GM21737 (cell line): ENCODE data around the gene ANO4.

Experiments
- ATAC-seq: cut with Tn5 transposase; IDR thresholded peaks from one replicate; pipeline ENCODE4 v1.9.1; 2021; ENCODE audit warnings: mild to moderate bottlenecking, moderate library complexity; ENCODE audit not compliant: unreplicated experiment

ANO4 gene

GRCh38 chr12:100794441-100795173 lies at the start of gene ANO4:
ANO4 (plus strand) TSS chr12:100794776; CDS start chr12:100901786, 107,010 bp downstream.
- ATAC-seq = no peak

- ATAC-seq = no peak
Observed at GRCh38 chr12:100745378-100746071, 49.1 kb upstream of the ANO4 start.

DNA sequence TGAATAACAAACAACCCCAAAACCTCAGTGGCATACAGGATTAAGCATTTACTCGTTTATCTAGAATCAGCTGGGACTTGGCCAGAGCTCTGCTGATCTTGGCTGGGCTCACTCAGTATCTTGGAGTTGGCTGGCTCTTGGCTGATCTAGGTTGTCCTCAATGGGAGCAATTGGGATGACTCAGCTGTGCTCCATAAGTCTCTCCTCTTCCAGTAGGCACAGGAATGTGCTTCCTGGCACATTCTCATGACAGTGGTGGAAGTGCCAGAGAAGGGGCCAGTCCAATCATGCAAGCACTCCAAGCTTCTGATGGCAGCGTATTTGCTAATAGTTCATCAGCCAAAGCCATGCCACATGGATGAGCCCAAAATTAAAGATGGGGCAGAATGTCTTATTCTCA lies 41.7 kb upstream of the ANO4 start:
- ATAC-seq = no peak

DNA sequence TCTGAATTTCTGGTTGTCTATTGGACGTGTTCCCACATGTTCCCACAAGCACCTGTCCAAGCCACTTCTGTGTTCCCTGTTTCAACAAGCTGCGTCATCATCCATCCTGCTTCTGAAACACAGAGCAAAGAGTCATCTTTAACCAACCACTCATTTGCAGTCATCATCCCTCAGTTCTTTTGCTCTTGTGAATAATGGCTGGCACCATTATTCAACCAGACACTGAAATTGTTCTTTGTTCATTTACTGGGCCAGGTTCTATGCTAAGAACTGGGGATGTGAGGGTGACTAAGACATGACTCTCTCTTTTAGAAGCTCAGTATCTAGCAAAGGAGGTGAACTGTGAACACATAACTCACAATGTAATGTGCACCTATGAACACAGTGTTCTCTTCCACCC lies 40.7 kb upstream of the ANO4 start:
- no peak for ATAC-seq

DNA sequence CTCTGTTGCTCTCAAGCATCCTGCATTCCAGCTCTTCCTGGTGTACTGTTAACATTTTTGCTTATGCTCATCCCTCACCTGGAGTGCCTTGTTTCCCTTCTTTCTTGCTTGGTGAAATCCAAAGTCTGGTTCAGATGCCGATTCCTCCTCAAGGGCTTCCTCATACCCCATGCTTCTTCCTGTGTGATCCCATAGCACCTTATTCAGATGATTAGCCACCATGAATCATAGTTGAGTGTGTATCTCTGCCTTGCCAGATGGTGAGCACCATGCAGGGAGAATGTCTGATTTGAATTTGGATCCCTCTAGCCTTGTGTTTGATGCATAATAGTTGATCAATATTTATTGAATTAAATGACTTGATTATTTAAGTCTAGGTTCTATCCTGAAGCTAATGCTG lies 39.4 kb upstream of the ANO4 start:
- ATAC-seq = no peak

GRCh38 chr12:100758083-100758482 lies 36.5 kb upstream of the ANO4 start:
- ATAC-seq = no peak

GRCh38 chr12:100767371-100767770 lies 27.2 kb upstream of the ANO4 start:
- no peak for ATAC-seq

DNA sequence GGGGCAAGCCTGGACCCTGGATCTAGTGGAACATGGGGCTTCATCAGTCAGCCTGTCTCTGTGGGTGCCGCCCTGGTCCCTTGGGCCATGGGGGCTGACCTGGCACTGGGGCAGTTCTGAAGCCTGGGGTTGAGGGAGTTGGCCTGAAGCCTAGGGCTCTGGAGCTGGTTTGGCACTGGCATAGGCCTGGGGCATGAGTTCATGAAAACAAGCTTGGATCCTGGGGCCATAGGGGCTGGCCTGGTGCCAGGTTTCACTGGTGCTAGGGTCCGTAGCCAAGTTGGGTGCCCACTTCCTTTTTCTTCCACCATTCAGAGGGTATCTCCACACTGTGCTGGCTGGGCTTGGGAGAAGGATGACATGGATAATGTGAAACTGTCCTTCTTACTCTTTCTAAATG lies 26.6 kb upstream of the ANO4 start:
- ATAC-seq = no peak

DNA sequence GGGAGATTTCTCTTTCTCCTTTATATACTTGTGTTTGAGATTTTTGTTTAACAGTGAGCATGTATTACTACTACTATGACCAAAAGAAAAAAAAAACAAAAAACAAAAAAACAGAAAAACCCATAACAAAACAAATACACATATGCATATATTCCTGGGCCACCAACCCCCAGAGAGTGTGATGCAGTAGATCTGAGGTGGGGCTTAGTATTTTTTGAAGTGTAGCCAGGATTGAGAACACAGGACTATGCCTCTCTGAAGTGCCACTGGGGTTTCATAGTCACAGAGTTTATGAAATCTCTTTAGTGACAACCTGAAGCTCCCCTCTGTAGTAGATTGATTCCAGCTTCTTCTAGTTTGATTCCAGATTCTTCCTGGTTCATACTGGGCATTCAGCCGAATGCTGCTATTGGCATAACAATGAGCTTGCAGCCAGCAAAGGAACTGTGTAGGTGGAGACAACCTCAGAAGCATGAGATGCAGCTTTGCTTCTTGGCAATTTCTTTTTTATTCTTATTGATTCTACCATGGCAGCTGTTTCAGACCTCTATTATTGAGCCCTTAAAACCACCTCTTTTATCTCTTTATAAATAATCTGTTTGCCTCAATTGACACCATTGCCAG lies 15.5 kb upstream of the ANO4 start:
- ATAC-seq = no peak

- ATAC-seq = no peak
Observed at GRCh38 chr12:100789146-100789545, 5.4 kb upstream of the ANO4 start.

DNA sequence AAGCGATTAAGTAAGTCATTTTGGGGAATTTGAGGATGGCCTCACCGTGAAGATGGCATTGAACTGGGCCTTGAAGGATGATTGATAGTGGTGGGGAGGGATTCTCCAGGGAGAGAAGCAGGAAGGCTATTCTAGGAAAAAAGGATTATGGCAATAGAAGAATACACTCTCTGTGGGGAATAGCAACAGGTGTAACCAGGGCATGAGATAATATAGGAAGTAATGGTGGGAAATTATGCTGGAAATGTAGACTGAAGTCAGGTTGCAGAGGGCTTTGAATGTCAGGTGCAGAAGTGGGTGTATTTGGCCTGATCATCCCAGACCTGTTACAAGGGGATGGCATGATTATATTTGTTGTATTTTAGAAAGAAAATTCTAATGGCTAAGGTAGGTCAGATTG lies 4.6 kb upstream of the ANO4 start:
- no peak for ATAC-seq

GRCh38 chr12:100790552-100790951 lies 4.0 kb upstream of the ANO4 start:
- no peak for ATAC-seq

DNA sequence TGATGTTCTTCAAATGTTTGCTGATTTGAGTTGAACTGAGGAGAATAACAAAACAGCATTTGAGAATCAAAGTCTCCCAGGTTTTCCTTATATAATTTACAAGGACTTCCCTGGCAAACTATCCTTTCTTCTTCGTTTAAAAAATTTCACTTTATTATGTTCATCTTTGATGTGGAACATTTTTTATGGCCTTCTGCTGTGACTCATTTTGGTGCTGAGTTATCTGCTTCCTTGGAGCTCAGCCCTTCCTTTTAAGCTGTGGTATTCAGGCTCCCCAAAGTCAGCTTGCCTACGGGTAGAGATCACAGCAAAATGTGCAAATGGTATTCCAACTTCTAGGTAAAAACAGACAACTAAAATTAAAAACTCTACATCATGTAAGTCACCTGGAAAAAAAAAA lies 1.4 kb upstream of the ANO4 start:
- no peak for ATAC-seq

- ATAC-seq = no peak
Observed at GRCh38 chr12:100795174-100795799, 711 bp downstream of the ANO4 start.

DNA sequence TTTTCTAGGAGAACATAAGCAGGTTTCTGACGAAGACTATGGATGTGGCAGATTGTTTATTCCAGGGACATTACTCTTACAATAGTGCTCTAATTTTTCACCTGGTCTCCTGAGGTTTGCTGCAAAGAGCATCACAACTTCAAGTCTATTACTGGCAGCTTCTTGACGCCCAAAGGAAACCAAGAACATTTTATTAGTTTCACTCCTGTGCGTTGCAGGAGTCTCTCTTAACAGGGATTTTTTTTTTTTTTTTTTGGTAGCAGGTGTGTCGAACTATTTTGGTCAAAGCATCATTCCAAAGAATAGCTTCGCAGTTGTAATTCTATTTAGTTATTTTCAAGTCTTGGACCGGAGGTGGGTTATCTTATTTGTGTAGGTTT lies 1.2 kb downstream of the ANO4 start:
- ATAC-seq = no peak

GRCh38 chr12:100796621-100797020 lies 2.0 kb downstream of the ANO4 start:
- no peak for ATAC-seq

DNA sequence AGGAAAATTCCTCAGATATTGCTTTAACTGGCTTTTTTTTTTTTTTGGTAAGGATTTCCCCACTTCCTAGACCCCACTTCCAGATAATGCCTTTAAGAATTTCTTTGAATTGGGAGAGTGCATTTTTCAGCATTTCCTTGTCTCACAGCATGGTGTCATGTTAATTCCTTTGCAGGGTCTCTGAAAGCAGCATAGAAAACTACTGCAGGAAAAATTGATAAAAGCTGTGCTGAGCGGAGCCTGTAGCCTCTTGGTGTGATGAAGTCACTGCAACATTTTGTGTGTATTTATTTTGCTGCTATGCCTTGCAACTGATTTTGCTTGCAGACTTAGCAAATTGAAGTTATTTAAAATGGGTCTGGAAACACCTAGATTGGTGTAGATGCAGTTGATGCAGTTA lies 2.7 kb downstream of the ANO4 start:
- no peak for ATAC-seq

GRCh38 chr12:100797786-100798185 lies 3.2 kb downstream of the ANO4 start:
- ATAC-seq = no peak

GRCh38 chr12:100798286-100799160 lies 3.9 kb downstream of the ANO4 start:
- no peak for ATAC-seq

- no peak for ATAC-seq
Observed at GRCh38 chr12:100799770-100800169, 5.2 kb downstream of the ANO4 start.

GRCh38 chr12:100800723-100801122 lies 6.1 kb downstream of the ANO4 start:
- no peak for ATAC-seq
